ENCODE measurements around the gene OLFML1.

Gene OLFML1

GRCh38 chr11:7485186-7486097 is at the start of gene OLFML1:
OLFML1 (plus strand) TSS chr11:7485506; CDS start chr11:7485876, 370 bp downstream.
- DNase-seq: no peak

GRCh38 chr11:7436146-7436545 is 49.2 kb upstream of the OLFML1 start:
- DNase-seq: no peak

- DNase-seq: no peak
Measured at GRCh38 chr11:7436657-7437056, 48.6 kb upstream of the OLFML1 start.

- DNase-seq: no peak
Measured at GRCh38 chr11:7437696-7438095, 47.6 kb upstream of the OLFML1 start.

GRCh38 chr11:7439746-7440320 is 45.5 kb upstream of the OLFML1 start:
- no peak for DNase-seq

GRCh38 chr11:7442588-7443215 is 42.6 kb upstream of the OLFML1 start:
- DNase-seq: no peak

- DNase-seq: no peak
Measured at GRCh38 chr11:7444091-7444981, 41.0 kb upstream of the OLFML1 start.

GRCh38 chr11:7445564-7445963 is 39.7 kb upstream of the OLFML1 start:
- no peak for DNase-seq

- no peak for DNase-seq
Measured at GRCh38 chr11:7448201-7448600, 37.1 kb upstream of the OLFML1 start.

GRCh38 chr11:7449211-7449840 is 36.0 kb upstream of the OLFML1 start:
- DNase-seq: no peak

- DNase-seq: no peak
Measured at GRCh38 chr11:7449841-7450214, 35.5 kb upstream of the OLFML1 start.

- no peak for DNase-seq
Measured at GRCh38 chr11:7450836-7451235, 34.5 kb upstream of the OLFML1 start.

- no peak for DNase-seq
Measured at GRCh38 chr11:7451520-7451919, 33.8 kb upstream of the OLFML1 start.

- no peak for DNase-seq
Measured at GRCh38 chr11:7451952-7452494, 33.3 kb upstream of the OLFML1 start.

- no peak for DNase-seq
Measured at GRCh38 chr11:7454854-7455253, 30.5 kb upstream of the OLFML1 start.

- no peak for DNase-seq
Measured at GRCh38 chr11:7457211-7457610, 28.1 kb upstream of the OLFML1 start.

GRCh38 chr11:7462706-7463105 is 22.6 kb upstream of the OLFML1 start:
- no peak for DNase-seq

- no peak for DNase-seq
Measured at GRCh38 chr11:7467652-7468051, 17.7 kb upstream of the OLFML1 start.

- DNase-seq: no peak
Measured at GRCh38 chr11:7469351-7469865, 15.9 kb upstream of the OLFML1 start.

GRCh38 chr11:7471071-7471470 is 14.2 kb upstream of the OLFML1 start:
- DNase-seq: no peak

- no peak for DNase-seq
Measured at GRCh38 chr11:7473717-7474116, 11.6 kb upstream of the OLFML1 start.

GRCh38 chr11:7480113-7480512 is 5.2 kb upstream of the OLFML1 start:
- no peak for DNase-seq
